SK-N-SH treated with all-trans-retinoic acid at 6 μM for 48 hours (cell line): ENCODE results near the gene ZC3H15.
A peak's percentile ranks its signal among the peaks of the same experiment; 100 is the strongest.

ENCODE experiments used
- ATAC-seq: fragments of 200-7000 bp; cut with Tn5 transposase; 3 replicates; pipeline ENCODE4 v1.9.1; 2020; ENCODE audit warnings: mild to moderate bottlenecking, moderate library complexity
- ARNTL ChIP-seq: fragments of 450-650 bp; formaldehyde crosslinking; IDR thresholded peaks from 2 replicates; pipeline ENCODE4 v1.5.0; 2020; ENCODE audit warnings: low read depth, mild to moderate bottlenecking, moderate library complexity, borderline replicate concordance
- BACH2 ChIP-seq: fragments of 250-450 bp; sonication (Bioruptor Pico); IDR thresholded peaks from 2 replicates; pipeline ENCODE4 v1.9.0; 2021; ENCODE audit warnings: mild to moderate bottlenecking, borderline replicate concordance
- ESRRG ChIP-seq: fragments of 250-450 bp; sonication (Bioruptor Pico); IDR thresholded peaks from 2 replicates; pipeline ENCODE4 v1.6.1; 2021; ENCODE audit warnings: mild to moderate bottlenecking
- GLIS3 ChIP-seq: fragments of 250-450 bp; sonication (Bioruptor Pico); IDR thresholded peaks from 2 replicates; pipeline ENCODE4 v1.5.0; 2020; ENCODE audit warnings: mild to moderate bottlenecking, moderate library complexity
- OSR1 ChIP-seq: fragments of 250-450 bp; sonication (Bioruptor Pico); IDR thresholded peaks from 2 replicates; pipeline ENCODE4 v1.8.0; 2022; ENCODE audit warnings: moderate library complexity, mild to moderate bottlenecking, inconsistent platforms
- PPARA ChIP-seq: fragments of 250-450 bp; sonication (Bioruptor Pico); IDR thresholded peaks from 2 replicates; pipeline ENCODE4 v1.5.0; 2020; ENCODE audit warnings: mild to moderate bottlenecking, borderline replicate concordance
- RARB ChIP-seq: fragments of 250-450 bp; sonication (Bioruptor Pico); IDR thresholded peaks from 2 replicates; pipeline ENCODE4 v1.8.0; 2021; ENCODE audit warnings: mild to moderate bottlenecking, moderate library complexity
- SNAI2 ChIP-seq: fragments of 250-450 bp; sonication (Bioruptor Pico); IDR thresholded peaks from 2 replicates; pipeline ENCODE4 v1.5.0; 2020; ENCODE audit warnings: mild to moderate bottlenecking, moderate library complexity
- TCF4 ChIP-seq: fragments of 250-450 bp; sonication (Bioruptor Pico); IDR thresholded peaks from 2 replicates; pipeline ENCODE4 v1.8.0; 2021; ENCODE audit warnings: mild to moderate bottlenecking, moderate library complexity, borderline replicate concordance
- TOX ChIP-seq: fragments of 250-450 bp; sonication (Bioruptor Pico); IDR thresholded peaks from 2 replicates; pipeline ENCODE4 v1.8.0; 2021; ENCODE audit warnings: mild to moderate bottlenecking, moderate library complexity, borderline replicate concordance
- ZC3H10 ChIP-seq: fragments of 250-450 bp; sonication (Bioruptor Pico); IDR thresholded peaks from 2 replicates; pipeline ENCODE4 v1.5.1; 2021; ENCODE audit warnings: mild to moderate bottlenecking, moderate library complexity
- ZFP3 ChIP-seq: fragments of 250-450 bp; sonication (Bioruptor Pico); IDR thresholded peaks from 2 replicates; pipeline ENCODE4 v1.5.0; 2020; ENCODE audit warnings: mild to moderate bottlenecking, moderate library complexity
- ZFP30 ChIP-seq: fragments of 450-650 bp; formaldehyde crosslinking; IDR thresholded peaks from 2 replicates; pipeline ENCODE4 v1.5.0; 2022; ENCODE audit warnings: mild to moderate bottlenecking, moderate library complexity
- ZNF565 ChIP-seq: fragments of 450-650 bp; formaldehyde crosslinking; conservative IDR thresholded peaks from 2 replicates; pipeline ENCODE4 v1.5.0; 2020; ENCODE audit warnings: low read depth, mild to moderate bottlenecking, moderate library complexity
- ZNF70 ChIP-seq: fragments of 450-650 bp; formaldehyde crosslinking; IDR thresholded peaks from 2 replicates; pipeline ENCODE4 v1.5.0; 2020; ENCODE audit warnings: mild to moderate bottlenecking, moderate library complexity
- ZNF8 ChIP-seq: fragments of 450-650 bp; formaldehyde crosslinking; IDR thresholded peaks from 2 replicates; pipeline ENCODE4 v1.5.0; 2020; ENCODE audit warnings: mild to moderate bottlenecking, moderate library complexity
- TF ChIP-seq, protein P1 (sequence below): fragments of 250-450 bp; sonication (Bioruptor Pico); IDR thresholded peaks from 2 replicates; pipeline ENCODE4 v1.5.1; 2021; ENCODE audit warnings: mild to moderate bottlenecking, moderate library complexity
- TF ChIP-seq, protein P2 (sequence below): fragments of 250-450 bp; sonication (Bioruptor Pico); IDR thresholded peaks from 2 replicates; pipeline ENCODE4 v1.8.0; 2020; ENCODE audit warnings: mild to moderate bottlenecking, moderate library complexity, borderline replicate concordance
- TF ChIP-seq, protein P3 (sequence below): fragments of 250-450 bp; sonication (Bioruptor Pico); IDR thresholded peaks from 2 replicates; pipeline ENCODE4 v1.5.0; 2020; ENCODE audit warnings: mild to moderate bottlenecking, moderate library complexity
- TF ChIP-seq, protein P4 (sequence below): fragments of 250-450 bp; sonication (Bioruptor Pico); IDR thresholded peaks from 2 replicates; pipeline ENCODE4 v1.5.1; 2020; ENCODE audit warnings: low read depth, mild to moderate bottlenecking, moderate library complexity
- TF ChIP-seq, protein P5 (sequence below): fragments of 250-450 bp; sonication (Bioruptor Pico); IDR thresholded peaks from 2 replicates; pipeline ENCODE4 v1.8.0; 2021; ENCODE audit warnings: low read depth, mild to moderate bottlenecking, moderate library complexity, borderline replicate concordance

Gene ZC3H15

DNA sequence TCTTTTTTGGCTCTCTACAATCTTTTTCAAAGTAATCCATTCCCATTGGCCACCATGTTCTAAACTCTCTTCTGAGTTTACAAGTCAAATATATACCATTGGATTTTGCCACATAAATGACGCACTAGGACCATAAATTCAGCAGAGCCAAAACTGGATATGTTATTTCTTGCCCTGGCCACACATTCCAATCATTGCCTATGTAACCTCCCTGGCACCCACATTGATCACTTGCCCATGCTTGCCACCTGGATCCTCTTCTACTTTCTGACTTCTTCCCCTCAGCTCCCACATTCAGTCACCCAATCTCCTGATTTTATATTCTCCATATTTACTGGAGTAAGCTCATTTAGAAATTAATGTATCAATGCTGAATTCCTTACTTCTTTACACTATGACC lies 5.1 kb upstream of the ZC3H15 start:
- ATAC-seq, result no peak
- TF ChIP-seq, protein P1, sequence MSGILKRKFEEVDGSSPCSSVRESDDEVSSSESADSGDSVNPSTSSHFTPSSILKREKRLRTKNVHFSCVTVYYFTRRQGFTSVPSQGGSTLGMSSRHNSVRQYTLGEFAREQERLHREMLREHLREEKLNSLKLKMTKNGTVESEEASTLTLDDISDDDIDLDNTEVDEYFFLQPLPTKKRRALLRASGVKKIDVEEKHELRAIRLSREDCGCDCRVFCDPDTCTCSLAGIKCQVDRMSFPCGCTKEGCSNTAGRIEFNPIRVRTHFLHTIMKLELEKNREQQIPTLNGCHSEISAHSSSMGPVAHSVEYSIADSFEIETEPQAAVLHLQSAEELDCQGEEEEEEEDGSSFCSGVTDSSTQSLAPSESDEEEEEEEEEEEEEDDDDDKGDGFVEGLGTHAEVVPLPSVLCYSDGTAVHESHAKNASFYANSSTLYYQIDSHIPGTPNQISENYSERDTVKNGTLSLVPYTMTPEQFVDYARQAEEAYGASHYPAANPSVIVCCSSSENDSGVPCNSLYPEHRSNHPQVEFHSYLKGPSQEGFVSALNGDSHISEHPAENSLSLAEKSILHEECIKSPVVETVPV, result no peak
- TF ChIP-seq RARB (CRISPR knock-in tag), result no peak
- TF ChIP-seq, protein P2, sequence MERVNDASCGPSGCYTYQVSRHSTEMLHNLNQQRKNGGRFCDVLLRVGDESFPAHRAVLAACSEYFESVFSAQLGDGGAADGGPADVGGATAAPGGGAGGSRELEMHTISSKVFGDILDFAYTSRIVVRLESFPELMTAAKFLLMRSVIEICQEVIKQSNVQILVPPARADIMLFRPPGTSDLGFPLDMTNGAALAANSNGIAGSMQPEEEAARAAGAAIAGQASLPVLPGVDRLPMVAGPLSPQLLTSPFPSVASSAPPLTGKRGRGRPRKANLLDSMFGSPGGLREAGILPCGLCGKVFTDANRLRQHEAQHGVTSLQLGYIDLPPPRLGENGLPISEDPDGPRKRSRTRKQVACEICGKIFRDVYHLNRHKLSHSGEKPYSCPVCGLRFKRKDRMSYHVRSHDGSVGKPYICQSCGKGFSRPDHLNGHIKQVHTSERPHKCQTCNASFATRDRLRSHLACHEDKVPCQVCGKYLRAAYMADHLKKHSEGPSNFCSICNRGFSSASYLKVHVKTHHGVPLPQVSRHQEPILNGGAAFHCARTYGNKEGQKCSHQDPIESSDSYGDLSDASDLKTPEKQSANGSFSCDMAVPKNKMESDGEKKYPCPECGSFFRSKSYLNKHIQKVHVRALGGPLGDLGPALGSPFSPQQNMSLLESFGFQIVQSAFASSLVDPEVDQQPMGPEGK (CRISPR knock-in tag), result no peak
- no peak for TF ChIP-seq ARNTL
- no peak for TF ChIP-seq GLIS3 (CRISPR knock-in tag)
- no peak for TF ChIP-seq ZNF565 (CRISPR knock-in tag)
- TF ChIP-seq ZFP30, result no peak
- no peak for TF ChIP-seq ZC3H10 (CRISPR knock-in tag)
- no peak for TF ChIP-seq TCF4 (CRISPR knock-in tag)
- no peak for TF ChIP-seq ZNF70 (CRISPR knock-in tag)
- TF ChIP-seq SNAI2 (CRISPR knock-in tag), result no peak
- TF ChIP-seq ZFP3 (CRISPR knock-in tag), result no peak
- TF ChIP-seq TOX, result no peak
- no peak for TF ChIP-seq ZNF8 (CRISPR knock-in tag)
- TF ChIP-seq, protein P3, sequence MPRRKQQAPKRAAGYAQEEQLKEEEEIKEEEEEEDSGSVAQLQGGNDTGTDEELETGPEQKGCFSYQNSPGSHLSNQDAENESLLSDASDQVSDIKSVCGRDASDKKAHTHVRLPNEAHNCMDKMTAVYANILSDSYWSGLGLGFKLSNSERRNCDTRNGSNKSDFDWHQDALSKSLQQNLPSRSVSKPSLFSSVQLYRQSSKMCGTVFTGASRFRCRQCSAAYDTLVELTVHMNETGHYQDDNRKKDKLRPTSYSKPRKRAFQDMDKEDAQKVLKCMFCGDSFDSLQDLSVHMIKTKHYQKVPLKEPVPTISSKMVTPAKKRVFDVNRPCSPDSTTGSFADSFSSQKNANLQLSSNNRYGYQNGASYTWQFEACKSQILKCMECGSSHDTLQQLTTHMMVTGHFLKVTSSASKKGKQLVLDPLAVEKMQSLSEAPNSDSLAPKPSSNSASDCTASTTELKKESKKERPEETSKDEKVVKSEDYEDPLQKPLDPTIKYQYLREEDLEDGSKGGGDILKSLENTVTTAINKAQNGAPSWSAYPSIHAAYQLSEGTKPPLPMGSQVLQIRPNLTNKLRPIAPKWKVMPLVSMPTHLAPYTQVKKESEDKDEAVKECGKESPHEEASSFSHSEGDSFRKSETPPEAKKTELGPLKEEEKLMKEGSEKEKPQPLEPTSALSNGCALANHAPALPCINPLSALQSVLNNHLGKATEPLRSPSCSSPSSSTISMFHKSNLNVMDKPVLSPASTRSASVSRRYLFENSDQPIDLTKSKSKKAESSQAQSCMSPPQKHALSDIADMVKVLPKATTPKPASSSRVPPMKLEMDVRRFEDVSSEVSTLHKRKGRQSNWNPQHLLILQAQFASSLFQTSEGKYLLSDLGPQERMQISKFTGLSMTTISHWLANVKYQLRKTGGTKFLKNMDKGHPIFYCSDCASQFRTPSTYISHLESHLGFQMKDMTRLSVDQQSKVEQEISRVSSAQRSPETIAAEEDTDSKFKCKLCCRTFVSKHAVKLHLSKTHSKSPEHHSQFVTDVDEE, result no peak
- no peak for TF ChIP-seq OSR1
- TF ChIP-seq, protein P4, sequence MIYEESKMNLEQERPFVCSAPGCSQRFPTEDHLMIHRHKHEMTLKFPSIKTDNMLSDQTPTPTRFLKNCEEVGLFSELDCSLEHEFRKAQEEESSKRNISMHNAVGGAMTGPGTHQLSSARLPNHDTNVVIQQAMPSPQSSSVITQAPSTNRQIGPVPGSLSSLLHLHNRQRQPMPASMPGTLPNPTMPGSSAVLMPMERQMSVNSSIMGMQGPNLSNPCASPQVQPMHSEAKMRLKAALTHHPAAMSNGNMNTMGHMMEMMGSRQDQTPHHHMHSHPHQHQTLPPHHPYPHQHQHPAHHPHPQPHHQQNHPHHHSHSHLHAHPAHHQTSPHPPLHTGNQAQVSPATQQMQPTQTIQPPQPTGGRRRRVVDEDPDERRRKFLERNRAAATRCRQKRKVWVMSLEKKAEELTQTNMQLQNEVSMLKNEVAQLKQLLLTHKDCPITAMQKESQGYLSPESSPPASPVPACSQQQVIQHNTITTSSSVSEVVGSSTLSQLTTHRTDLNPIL (CRISPR knock-in tag), result no peak
- no peak for TF ChIP-seq PPARA

DNA sequence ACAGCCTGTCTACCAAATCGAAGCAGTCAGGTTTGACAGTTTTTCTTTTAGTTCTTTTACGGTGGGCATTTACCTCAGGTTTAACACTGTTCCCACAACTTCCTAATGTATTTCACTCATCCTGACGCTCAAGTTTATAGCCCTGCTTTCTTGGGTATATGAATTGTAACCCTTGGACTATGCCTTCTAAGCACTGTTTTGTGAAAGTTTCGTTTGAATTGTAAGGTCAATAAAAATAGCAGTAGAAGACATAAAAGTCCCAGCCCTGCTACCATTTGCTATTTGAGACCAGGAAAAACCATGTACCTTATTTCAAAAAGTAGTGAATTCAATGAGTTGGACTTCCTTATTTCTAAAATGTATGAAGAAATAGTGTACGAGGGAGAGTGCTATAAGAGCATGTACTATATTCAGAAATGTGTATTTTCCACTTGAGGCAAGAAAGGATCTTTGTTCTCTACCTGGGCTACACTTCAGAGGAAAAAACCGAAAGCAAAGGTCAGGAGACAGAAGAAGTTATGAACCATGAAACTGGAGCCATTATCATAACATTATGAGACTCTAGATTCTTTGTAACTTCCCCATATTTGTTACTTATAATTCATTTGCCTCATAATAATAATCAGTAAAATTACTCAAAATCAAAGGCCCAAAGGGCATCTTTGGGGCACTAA lies 1.9 kb upstream of the ZC3H15 start:
- no peak for TF ChIP-seq ARNTL
- TF ChIP-seq ZNF565 (CRISPR knock-in tag), result no peak
- no peak for TF ChIP-seq SNAI2 (CRISPR knock-in tag)
- TF ChIP-seq, protein P4 (CRISPR knock-in tag), result no peak
- TF ChIP-seq, all 23 proteins: peak for 0
- no peak for ATAC-seq

DNA sequence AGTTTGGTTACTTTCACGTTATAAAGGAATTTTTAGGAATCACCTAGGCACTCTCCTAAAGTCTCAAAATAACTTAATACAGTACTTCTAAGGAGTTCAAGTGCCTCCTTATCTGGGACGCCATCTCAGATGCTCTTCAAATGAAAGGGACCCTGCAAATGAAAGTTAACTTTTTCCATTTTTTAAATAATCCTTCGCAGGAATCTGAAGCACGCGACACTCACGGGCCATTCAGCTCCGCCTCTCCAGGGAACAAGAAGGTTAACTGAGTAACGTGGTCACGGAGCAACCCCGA lies 537 bp upstream of the ZC3H15 start:
- ATAC-seq, result peak; percentile 73; the same call in 2 of the 3 replicates
- no peak for TF ChIP-seq TOX
- TF ChIP-seq ZFP3 (CRISPR knock-in tag), result no peak
- TF ChIP-seq, protein P3, result no peak
- TF ChIP-seq ESRRG (CRISPR knock-in tag), result no peak
- no peak for TF ChIP-seq BACH2
- TF ChIP-seq, protein P1, result no peak
- TF ChIP-seq, protein P2 (CRISPR knock-in tag), result no peak
- TF ChIP-seq, protein P5, sequence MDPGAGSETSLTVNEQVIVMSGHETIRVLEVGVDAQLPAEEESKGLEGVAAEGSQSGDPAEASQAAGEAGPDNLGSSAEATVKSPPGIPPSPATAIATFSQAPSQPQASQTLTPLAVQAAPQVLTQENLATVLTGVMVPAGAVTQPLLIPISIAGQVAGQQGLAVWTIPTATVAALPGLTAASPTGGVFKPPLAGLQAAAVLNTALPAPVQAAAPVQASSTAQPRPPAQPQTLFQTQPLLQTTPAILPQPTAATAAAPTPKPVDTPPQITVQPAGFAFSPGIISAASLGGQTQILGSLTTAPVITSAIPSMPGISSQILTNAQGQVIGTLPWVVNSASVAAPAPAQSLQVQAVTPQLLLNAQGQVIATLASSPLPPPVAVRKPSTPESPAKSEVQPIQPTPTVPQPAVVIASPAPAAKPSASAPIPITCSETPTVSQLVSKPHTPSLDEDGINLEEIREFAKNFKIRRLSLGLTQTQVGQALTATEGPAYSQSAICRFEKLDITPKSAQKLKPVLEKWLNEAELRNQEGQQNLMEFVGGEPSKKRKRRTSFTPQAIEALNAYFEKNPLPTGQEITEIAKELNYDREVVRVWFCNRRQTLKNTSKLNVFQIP (CRISPR knock-in tag), result no peak
